ENCODE measurements around the gene HHEX.
A peak's percentile ranks its signal among the peaks of the same experiment; 100 is the strongest.

Gene HHEX

GRCh38 chr10:92678206-92678605 lies 11.5 kb upstream of the HHEX start:
- TF ChIP-seq CTCF (IDR thresholded peaks at IDR 0.05; ENCODE audit: low read depth, low read length) = no peak
- peak; percentile 49 for DNase-seq (ENCODE audit: low read depth)
- no peak overlapping the region for H3K4me3 ChIP-seq (ENCODE audit: low read depth, low read length)

- no peak for DNase-seq (ENCODE audit: low read depth)
- no peak overlapping the region for H3K4me3 ChIP-seq (ENCODE audit: low read depth, low read length)
- TF ChIP-seq POLR2A (IDR thresholded peaks at IDR 0.05; ENCODE audit: extremely low read depth, insufficient read length) (no peak), MYC (IDR thresholded peaks at IDR 0.05; ENCODE audit: low read depth, low read length) (no peak), MAX (IDR thresholded peaks at IDR 0.05; ENCODE audit: low read depth, low read length) (no peak), CTCF (IDR thresholded peaks at IDR 0.05; ENCODE audit: low read depth, low read length) (no peak)
Measured at GRCh38 chr10:92681306-92681834, 8.4 kb upstream of the HHEX start.

GRCh38 chr10:92688573-92688926 lies 1.2 kb upstream of the HHEX start:
- no peak for DNase-seq (ENCODE audit: low read depth)
- H3K4me3 ChIP-seq (ENCODE audit: low read depth, low read length) = peak overlapping the region; percentile 59
- no peak for TF ChIP-seq MAX (IDR thresholded peaks at IDR 0.05; ENCODE audit: low read depth, low read length)
- no peak for TF ChIP-seq CTCF (IDR thresholded peaks at IDR 0.05; ENCODE audit: low read depth, low read length)
- no peak for TF ChIP-seq POLR2A (IDR thresholded peaks at IDR 0.05; ENCODE audit: extremely low read depth, insufficient read length)
- TF ChIP-seq MYC (IDR thresholded peaks at IDR 0.05; ENCODE audit: low read depth, low read length) = no peak

- no peak for TF ChIP-seq POLR2A (IDR thresholded peaks at IDR 0.05; ENCODE audit: extremely low read depth, insufficient read length)
- TF ChIP-seq MAX (IDR thresholded peaks at IDR 0.05; ENCODE audit: low read depth, low read length) = peak; percentile 35; the same call in 1 of the 2 replicates
- peak; percentile 83 for DNase-seq (ENCODE audit: low read depth)
- peak overlapping the region; percentile 59 for H3K4me3 ChIP-seq (ENCODE audit: low read depth, low read length)
Measured at GRCh38 chr10:92688927-92689662, 660 bp upstream of the HHEX start.

GRCh38 chr10:92690211-92690914 lies 608 bp downstream of the HHEX start:
- peak overlapping the region; percentile 94 for H3K4me3 ChIP-seq (ENCODE audit: low read depth, low read length)
- peak; percentile 55; the same call in 1 of the 2 replicates for TF ChIP-seq MYC (IDR thresholded peaks at IDR 0.05; ENCODE audit: low read depth, low read length)
- peak; percentile 37 for TF ChIP-seq POLR2A (IDR thresholded peaks at IDR 0.05; ENCODE audit: extremely low read depth, insufficient read length)
- no peak for TF ChIP-seq CTCF (IDR thresholded peaks at IDR 0.05; ENCODE audit: low read depth, low read length)
- peak; percentile 33; the same call in 1 of the 2 replicates for TF ChIP-seq MAX (IDR thresholded peaks at IDR 0.05; ENCODE audit: low read depth, low read length)
- peak; percentile 89 for DNase-seq (ENCODE audit: low read depth)

- TF ChIP-seq MAX (IDR thresholded peaks at IDR 0.05; ENCODE audit: low read depth, low read length) = no peak; the same call in 1 of the 2 replicates
- TF ChIP-seq MYC (IDR thresholded peaks at IDR 0.05; ENCODE audit: low read depth, low read length) = no peak; the same call in 1 of the 2 replicates
- TF ChIP-seq POLR2A (IDR thresholded peaks at IDR 0.05; ENCODE audit: extremely low read depth, insufficient read length) = peak; percentile 24
- TF ChIP-seq CTCF (IDR thresholded peaks at IDR 0.05; ENCODE audit: low read depth, low read length) = no peak
- H3K4me3 ChIP-seq (ENCODE audit: low read depth, low read length) = peak overlapping the region; percentile 94
- DNase-seq (ENCODE audit: low read depth) = no peak
Measured at GRCh38 chr10:92690915-92691590, 1.3 kb downstream of the HHEX start.

Measured in NB4 (cell line).